GM18520 (cell line): ENCODE measurements around the gene ZNF638.

Experiments used
- ATAC-seq: cut with Tn5 transposase; IDR thresholded peaks from one replicate; pipeline ENCODE4 v1.9.1; 2021; ENCODE audit not compliant: unreplicated experiment

ZNF638 gene

DNA sequence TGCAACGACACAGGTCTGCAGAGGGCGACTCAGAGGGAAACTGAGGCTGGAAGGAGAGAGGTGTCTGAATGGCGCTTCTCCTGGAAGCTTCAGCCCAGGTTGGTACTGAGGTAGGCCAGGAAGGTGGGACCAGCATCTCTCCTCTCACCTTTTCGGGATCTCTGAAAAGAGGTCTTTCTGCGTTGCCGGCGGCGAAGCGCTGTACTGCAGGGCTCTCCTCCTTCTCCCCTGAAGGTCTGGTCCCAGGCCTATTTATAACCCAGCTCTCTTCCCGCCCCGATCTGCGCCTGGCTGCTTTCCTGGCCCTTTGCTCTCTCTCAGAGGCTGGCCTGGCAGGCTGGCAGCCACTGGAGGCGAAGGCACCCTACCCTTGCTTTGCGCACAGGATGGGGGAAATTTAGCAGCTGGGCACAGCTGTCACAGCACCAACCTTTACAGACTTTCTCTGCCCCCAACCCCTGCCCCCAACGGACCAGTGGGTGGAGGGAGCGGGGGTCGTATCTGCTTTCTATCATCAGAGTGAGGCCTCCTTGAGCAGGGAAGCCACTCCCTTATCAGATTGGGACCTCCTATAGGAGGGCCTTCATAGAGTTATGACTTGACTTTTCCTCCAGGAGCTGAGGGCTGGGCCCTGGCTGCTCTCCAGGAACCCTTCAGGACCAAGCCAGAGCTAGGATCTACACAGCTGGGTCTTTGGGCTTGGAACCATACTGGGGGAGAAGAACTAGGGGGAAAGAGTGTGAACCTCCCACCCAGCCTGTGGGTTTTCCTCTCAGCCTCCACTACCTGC is 122.8 kb downstream of the ZNF638 start:
- no peak for ATAC-seq

DNA sequence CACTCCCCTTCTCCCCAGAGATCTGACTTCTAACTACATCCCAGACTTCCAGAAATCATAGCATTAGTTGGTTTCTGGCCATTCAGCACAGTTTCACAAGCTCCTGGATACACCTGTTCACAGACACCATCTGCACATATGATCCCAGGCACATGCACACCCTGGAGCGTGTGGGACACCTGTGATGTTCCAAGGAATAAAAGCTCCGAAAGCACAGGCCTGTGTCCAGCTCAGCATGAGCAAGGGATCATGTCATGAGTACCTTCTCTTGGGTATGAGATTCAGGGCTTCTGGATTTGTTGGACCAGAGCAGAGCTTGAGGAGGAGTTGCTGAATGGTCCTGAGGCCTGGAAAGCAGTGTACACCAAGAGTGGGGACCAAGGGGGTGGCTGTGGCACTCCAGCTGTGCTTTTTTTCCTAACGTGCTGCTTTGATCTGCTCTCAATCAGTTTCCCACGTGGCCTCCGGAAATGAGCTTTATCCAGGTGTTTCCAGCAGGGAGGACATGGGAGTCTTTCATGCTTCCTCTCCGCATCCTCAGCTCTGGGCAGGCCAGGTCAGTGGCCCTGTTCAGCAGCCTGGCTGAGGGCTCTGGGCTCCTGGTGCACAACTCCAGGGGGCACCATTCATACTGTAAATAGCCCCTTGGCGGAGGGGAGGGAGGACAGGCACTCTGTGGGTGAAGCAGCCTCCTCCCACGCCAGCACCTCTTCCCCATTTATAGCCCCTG is 123.6 kb downstream of the ZNF638 start:
- no peak for ATAC-seq

GRCh38 chr2:71455741-71456569 is 124.4 kb downstream of the ZNF638 start:
- no peak for ATAC-seq

DNA sequence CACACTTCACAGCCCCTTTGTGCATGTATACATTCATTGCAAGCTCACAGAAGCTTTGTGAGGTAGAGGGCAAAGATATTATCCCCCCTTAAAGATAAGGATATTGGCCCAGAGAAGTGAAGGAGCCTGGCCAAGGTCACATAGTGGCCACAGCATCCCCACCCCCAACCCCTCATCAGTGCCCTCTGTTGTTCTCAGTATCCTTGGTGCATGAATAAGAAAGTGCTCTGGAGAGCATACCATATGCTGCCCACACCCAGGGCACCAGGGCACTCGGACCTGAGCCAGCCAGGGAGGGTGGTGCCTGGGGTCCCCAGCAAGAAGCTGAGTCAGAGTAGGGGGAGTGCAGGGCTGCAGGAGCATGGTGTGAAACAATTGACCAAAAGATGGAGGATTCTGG is 125.0 kb downstream of the ZNF638 start:
- no peak for ATAC-seq

DNA sequence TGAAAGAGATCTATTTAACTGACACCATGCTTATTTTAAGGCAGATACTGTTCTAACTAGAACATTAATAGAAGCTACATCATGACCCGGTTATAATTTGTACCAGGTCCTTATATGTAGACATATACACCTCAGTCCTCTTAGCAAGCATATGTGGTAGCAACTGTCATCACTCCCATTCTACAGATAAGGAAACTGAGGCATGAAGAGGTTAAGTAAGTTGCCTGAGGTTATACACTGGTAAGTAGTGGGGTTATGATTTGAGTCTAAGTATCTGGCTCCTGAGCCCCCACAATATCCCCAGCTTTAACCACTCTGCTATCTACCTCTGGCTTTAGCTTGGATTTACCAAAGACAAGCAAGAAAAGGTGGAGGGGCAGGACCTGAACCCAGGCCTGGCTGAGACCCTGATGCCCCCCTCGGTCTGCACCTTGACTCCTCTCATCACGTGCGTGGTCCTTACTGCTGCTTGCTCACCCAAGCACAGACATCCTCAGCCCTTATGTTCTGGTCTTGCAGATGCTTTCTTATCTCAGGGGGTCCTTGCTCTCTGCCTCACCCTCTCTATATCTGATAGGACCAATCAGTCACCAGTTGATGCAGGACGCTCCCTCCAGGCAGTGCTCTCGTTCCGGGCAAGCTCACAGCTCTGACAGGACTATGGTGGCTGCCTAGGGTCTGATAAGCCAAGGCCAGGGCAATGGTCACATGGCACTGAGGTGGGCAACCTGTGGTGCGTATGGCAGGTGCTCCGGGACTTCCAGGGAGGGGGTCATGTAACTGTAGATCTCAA is 125.7 kb downstream of the ZNF638 start:
- ATAC-seq, result no peak

- ATAC-seq, result no peak
Observed at GRCh38 chr2:71457923-71458322, 126.3 kb downstream of the ZNF638 start.

DNA sequence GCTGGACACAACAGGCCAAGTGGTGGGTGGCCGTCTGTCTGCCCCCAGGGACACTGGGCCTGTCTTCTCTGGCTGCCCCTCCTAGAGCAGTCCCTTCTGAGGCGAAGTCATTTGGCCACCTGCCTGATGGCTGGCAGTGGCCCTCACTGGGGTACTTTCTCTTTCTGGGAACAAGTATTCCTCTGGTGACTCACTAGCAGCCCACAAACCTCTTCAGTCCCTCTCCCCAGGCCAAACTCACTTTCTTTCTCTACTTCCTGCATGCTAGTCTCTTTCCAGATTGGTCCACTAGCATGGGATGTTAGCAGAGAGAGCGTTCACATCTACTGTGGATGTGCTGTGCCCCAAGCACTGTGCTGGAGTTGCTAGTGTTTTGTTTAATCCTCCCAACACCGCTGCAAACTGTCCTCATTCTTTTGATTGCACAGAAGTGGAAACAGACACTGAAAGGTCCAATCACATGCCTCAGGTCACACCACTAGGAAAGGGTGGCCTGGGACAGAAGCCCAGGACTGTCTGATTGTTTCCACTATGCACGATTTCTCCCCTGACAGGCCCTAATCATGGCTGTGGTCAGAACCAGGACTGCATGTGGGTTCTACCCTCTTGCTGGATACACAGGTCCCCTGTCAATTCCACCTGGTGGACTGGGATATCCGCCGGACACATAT is 127.0 kb downstream of the ZNF638 start:
- ATAC-seq, result no peak

DNA sequence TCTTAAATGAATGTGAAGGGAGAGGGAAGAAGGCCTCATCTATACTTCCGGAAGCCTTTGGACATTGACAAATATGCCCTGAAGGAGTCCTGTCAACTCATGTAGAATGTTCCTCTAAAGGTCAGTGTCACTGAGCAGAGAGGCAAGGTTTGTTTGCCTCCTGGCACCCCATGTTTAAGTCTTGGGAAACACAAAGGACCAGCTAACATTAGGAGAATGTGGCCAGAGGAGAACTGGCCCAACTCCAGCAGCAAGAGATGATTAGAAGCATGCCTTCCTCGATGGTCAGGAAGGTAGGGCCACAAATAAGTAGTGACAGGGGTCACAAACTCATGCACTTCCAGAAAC is 127.5 kb downstream of the ZNF638 start:
- no peak for ATAC-seq

GRCh38 chr2:71460056-71460455 is 128.5 kb downstream of the ZNF638 start:
- no peak for ATAC-seq

DNA sequence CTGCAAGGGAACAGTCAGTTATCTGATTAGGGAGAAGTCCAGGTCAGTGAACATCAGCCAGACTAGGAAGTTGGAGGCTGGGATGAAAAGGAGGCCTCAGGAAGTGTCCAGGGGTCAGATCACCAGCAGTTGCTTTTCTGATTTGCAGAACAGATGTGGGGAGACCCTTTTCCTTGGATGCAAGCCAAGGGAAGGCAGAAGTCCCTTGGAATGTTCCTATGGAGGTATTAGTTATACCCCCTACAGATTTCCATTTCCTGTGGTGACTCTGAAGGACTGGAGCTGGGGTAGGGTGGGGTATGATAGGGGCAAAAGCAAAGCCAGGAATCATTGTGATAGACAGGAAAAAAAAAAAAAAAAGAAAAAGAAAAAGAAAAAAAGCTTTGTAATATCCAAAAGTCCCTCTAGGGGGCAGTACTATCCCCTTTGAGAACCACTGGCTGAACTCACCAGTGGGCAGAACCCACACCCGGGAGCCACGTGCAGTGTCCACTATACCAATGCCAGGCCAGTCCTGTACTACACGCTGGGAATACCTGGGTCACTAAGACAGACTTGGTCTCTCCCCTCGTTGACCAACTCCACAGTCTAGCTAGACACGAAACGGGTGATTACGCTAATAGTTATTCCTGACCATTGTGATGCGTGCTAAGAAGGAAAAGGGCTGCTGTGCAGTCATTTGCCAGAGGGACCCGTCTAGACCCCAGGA is 129.2 kb downstream of the ZNF638 start:
- no peak for ATAC-seq

GRCh38 chr2:71461304-71461671 is 129.7 kb downstream of the ZNF638 start:
- no peak for ATAC-seq

DNA sequence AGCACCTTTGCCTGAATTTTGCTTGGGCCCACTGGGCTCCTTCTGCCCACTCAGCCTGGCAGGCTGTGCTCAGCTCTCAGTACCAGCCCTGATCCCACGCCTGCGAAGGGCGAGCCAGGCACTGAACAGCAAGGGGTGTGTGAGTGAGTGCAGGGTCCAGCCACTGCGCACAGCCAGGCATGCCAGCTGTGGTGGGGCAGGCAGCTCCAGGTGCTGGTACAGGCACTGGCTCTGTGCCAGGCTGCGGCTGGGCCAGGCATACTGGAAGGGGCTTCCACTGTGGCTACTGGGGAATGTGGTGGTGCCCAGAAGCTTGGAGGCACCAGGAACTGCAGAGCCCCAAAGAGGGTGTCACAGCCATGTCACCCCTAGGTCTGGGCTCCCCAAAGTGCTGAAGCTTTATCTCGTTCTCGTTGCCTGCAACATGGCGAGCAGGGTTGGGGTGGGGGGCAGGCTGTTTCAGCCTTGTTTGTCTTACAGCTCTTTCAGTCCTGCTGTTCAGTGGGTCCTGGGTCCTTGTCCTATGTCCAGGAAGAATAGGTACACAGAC is 130.5 kb downstream of the ZNF638 start:
- ATAC-seq, result no peak

GRCh38 chr2:71462641-71463341 is 131.2 kb downstream of the ZNF638 start:
- ATAC-seq, result no peak

DNA sequence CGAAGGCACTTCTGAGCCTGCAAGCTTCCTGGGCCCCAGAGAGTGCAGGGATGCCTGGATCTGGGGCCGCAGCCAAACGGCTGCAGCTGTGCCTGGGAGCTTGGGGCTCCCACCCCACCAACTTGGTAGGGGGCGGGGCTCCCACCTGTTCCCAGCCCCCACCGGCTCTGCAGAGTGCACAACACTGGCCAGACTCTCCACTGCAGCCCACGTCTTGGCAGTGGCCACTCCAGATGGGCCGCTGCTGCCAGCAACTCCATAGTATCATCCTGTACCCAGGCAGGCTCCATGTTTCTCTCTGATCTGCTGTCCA is 131.7 kb downstream of the ZNF638 start:
- ATAC-seq, result no peak

- ATAC-seq, result no peak
Observed at GRCh38 chr2:71464389-71464788, 132.8 kb downstream of the ZNF638 start.

DNA sequence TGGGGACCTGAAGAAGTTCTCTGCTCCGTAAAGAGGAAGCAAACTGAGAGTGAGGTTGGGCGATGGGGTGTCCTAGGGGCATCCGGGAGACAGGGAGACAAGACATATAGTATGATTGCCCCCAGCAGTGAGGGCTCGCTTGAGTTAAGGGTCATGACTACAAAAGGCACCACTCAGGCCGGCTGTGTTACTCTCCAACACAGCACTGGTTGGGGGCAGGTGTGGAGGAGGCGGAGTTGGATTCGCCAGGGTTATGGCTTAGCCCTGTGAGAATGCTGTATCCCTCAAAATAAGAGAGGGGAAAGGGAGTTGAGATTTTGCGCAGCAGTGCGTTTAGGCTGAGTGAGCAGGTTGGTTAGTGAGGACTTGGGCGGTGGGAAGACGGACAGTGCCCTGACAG is 133.8 kb downstream of the ZNF638 start:
- no peak for ATAC-seq

- ATAC-seq, result no peak
Observed at GRCh38 chr2:71465961-71466300, 134.3 kb downstream of the ZNF638 start.

DNA sequence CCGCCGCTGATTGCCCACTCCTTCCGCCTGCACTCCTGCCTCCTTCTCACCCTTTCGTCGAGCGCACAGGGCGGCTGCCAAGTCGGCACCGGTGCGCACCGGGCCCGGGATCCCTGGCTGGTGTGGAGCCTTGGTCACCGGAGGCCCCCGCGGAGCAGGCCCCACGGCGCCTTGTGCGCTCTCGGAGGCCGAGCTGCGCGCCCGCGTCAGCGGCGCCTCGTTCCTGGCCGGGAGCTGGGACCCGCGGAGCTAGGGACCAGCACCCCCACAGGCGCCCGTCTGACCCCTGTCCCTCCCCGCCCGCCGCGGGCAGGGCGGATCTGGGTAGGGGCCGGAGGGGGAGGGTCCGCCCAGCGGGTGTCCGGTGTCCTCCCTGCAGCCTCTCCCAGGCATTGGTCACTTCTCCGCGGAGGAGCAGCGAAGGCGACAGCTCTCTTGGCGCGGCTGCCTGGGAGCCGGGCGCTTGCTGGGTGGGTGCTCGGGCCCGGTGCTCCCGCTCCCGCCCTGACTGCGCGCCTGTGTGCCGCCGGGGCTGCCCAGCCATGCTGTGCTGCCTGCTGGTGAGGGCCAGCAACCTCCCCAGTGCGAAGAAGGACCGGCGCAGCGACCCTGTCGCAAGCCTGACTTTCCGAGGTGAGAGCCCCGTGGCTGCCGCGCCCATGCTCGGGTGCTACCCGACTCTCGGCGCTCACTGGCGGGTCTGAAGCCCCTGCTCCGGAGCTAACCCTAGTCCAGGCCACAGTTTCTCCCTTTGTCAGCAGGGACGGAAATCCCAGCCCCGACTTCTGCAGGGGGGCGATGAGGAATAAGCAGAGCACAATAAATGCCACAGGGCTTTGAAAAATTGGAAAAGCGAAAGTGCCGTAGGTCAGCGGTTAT is 135.0 kb downstream of the ZNF638 start:
- ATAC-seq, result no peak
